GM19452 (cell line): ENCODE measurements around the gene GSTM5.
"Not testable (repeated sequence)": the region's sequence is repeated elsewhere in the genome, so short reads cannot be mapped to it uniquely, and the experiment has no call there.

Experiments used
- ATAC-seq: cut with Tn5 transposase; IDR thresholded peaks from one replicate; pipeline ENCODE4 v1.9.1; 2021; ENCODE audit not compliant: unreplicated experiment

Gene GSTM5

DNA sequence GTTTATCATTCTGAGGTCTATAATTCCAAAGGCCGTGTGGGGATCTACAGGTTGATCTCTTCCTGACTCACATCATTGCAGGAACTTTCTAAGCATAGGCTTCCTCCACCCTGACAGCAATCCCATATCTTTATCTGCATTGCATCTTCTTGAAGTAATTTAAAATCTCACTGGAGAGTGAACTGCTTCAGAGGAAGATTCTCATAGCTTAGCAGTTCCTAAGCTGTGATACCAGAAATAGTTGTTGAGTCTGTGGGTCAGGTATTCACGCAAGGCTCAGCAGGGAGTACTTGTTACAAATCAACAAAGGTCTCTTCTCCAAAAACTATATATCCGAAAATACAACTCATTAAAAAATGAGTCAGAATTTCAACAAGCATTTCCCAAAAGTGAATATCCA lies 16.9 kb upstream of the GSTM5 start:
- ATAC-seq, result not testable (repeated sequence)

DNA sequence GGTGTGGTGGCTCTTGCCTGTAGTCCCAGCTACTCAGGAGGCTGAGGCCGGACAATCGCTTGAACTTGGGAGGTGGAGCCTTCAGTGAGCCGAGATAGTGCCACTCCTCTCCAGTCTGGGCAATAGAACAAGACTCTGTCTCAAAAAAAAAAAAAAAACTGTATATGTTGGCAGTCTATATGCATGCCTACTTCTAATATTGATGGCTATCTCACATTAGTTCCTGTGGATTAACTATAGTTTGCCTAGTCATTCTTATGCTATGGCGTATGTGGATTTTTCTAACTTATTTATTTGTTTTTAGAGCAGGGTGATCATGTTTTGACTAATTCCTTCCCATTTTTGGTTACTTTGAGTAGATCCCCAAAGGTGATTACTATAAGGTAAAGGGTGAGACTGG lies 15.0 kb upstream of the GSTM5 start:
- no peak for ATAC-seq

- ATAC-seq, result not testable (repeated sequence)
Measured at GRCh38 chr1:109697861-109698260, 14.2 kb upstream of the GSTM5 start.

DNA sequence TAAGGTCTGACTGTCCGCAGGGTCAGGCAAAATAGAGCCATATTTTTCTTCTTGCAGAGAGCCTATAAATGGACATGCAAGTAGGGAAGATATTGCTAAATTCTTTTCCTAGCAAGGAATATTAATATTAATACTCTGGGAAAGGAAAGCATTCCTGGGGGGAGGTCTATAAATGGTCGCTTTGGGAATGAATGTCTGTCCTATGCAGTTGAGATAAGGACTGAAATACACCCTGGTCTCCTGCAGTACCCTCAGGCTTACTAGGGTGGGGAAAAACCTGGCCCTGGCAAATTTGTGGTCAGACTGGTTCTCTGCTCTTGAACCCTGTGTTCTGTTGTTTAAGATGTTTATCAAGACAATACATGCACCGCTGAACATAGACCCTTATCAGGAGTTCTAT lies 9.1 kb upstream of the GSTM5 start:
- ATAC-seq, result not testable (repeated sequence)

GRCh38 chr1:109704173-109704572 lies 7.9 kb upstream of the GSTM5 start:
- no peak for ATAC-seq

GRCh38 chr1:109705411-109705810 lies 6.6 kb upstream of the GSTM5 start:
- ATAC-seq, result no peak

- not testable (repeated sequence) for ATAC-seq
Measured at GRCh38 chr1:109708949-109709348, 3.1 kb upstream of the GSTM5 start.

DNA sequence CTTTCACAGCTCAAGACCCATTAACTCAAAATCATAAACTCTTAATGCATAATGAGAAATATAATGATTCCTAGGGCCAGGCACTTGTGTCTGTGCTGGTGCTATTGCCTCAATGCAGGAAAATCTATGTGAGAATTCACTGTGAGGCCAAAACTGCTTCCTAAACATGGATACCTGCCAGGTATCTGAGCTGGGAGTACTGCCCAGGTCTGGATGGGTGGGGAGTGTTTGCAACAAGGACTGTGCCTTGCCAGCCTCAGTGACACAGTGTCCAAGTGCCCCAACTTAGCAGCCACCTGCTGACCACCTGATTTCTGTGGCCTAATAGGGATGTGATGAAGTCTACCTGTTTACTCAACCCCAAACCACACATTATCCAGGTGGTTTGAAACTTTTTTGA lies 2.2 kb upstream of the GSTM5 start:
- not testable (repeated sequence) for ATAC-seq

DNA sequence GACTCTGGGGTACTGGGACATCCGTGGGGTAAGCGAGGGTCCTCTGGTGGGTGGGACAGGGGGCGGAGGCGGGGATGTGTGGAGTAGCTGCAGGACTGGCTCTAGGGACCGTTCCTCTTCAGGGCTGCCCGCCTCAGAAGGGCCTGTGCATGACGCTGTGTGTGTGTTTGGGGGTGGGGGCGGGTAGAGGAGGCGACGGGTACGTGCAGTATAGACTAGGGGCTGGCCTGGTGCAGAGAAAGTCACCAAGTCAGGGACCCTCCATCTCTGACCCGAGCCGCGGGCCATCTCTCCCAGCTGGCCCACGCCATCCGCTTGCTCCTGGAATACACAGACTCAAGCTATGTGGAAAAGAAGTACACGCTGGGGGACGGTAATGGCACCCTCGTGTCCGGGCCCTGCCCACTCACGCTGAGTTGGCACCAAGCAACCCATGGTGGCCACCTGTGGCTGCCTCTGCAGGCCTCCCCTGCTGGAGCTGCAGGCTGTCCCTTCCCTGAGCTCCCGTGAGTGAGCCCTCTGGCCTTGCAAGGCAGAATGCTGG lies 342 bp downstream of the GSTM5 start:
- no peak for ATAC-seq

DNA sequence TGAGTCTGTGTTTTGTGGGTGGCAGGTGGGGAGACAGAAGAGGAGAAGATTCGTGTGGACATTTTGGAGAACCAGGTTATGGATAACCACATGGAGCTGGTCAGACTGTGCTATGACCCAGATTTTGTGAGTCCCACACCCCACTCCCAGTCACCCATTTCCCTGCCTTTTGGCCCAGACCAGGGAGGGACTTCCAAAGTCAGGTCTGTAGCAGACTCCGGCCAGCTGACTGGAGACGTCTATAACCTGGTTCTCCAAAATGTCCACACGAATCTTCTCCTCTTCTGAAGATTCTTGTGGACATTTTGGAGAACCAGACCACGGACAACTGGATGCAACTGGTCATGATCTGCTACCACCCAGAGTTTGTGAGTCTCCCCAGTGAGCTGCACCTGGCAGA lies 1.6 kb downstream of the GSTM5 start:
- ATAC-seq, result no peak

GRCh38 chr1:109714661-109715372 lies 2.8 kb downstream of the GSTM5 start:
- no peak for ATAC-seq

- no peak for ATAC-seq
Measured at GRCh38 chr1:109716121-109716520, 4.1 kb downstream of the GSTM5 start.

- ATAC-seq, result no peak
Measured at GRCh38 chr1:109716570-109717090, 4.6 kb downstream of the GSTM5 start.

DNA sequence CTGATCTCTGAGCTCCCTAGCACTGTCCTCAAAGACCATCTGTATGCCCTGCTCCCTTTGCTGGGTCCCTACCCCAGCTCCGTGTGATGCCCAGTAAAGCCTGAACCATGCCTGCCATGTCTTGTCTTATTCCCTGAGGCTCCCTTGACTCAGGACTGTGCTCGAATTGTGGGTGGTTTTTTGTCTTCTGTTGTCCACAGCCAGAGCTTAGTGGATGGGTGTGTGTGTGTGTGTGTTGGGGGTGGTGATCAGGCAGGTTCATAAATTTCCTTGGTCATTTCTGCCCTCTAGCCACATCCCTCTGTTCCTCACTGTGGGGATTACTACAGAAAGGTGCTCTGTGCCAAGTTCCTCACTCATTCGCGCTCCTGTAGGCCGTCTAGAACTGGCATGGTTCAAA lies 5.7 kb downstream of the GSTM5 start:
- ATAC-seq, result no peak

- ATAC-seq, result no peak
Measured at GRCh38 chr1:109718495-109718894, 6.4 kb downstream of the GSTM5 start.

DNA sequence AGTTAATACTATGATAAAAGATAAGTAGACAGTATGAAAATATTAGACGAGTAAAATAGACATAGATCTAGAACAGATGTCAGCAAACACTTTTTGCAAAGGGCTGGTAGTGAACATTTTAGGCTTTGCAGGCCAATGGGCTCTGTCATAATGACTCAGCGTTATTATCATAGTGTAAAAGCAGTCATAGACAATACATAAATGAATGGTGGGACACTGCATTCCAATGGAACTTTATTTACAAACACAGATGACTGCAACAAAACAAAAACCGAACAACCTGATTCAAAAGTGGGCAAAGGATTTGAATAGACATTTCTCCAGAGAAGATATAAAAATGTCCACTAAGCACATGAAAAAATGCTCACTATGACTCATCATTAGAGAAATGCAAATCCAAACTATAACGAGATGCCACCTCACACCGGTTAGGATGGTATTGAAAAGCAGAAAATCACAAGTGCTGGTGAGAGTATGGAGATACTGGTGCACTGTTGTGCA lies 7.3 kb downstream of the GSTM5 start:
- ATAC-seq, result peak; percentile 67

DNA sequence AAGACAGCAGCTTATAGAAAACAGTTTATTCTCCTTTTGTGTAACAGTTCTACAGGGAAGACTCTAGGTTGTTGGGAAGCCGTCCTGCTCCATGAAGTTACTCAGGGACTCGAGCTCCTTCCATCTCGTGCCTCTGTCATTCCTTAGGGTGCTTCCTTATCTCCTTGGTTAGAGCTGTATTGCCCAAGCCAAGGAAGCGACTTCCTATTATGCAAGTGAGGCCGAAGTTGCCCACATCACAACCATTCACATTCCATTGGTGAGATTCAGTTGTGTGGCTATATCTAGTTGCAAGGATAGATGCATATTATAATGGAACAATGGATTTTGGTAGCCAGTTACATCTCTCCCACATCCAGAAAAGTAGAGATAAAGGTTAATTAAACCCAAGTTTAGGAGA lies 9.0 kb downstream of the GSTM5 start:
- ATAC-seq, result no peak

DNA sequence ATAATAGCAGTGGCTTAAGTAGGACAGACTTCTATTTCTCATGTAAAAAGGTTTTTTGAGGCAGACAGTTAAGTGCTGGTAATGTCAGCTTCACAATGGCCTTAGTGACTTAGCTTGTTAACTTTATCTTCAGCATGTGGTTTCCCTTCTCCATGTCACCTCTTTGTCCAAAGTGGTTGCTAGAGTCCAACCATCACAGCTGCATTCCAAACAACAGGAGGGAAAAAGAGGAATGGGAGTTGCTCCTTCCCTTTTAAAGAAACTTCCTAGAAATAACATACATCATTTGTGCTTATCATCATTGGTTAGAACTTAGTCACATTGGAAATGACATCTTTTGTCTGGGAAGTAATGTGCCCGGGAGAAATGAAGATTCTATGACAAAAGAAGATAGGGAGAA lies 9.9 kb downstream of the GSTM5 start:
- ATAC-seq, result no peak

GRCh38 chr1:109722908-109723691 lies 11.0 kb downstream of the GSTM5 start:
- ATAC-seq, result no peak

DNA sequence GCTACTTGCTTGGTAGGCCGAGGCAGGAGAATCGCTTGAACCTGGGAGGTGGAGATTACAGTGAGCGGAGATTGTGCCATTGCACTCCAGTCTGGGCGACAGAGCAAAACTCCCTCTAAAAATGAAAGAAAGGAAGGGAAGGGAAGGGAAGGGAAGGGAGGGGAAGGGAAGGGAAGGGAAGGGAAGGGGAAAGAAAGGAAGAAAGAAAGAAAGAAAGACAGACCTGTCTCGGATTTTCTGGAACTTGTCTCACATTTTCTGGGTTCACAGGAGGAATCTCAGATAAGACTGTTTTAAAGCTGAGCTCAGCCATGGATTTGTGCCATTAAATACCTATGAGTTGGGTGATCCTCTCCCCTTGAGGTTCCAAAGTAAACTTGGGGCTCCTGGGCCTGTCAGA lies 12.9 kb downstream of the GSTM5 start:
- no peak for ATAC-seq

GRCh38 chr1:109725510-109725909 lies 13.5 kb downstream of the GSTM5 start:
- ATAC-seq, result no peak

GRCh38 chr1:109726007-109726406 lies 14.0 kb downstream of the GSTM5 start:
- ATAC-seq, result no peak
